Measurements from ENCODE around the gene NSMF. TPM values are rescaled to one million over a fixed set of nuclear protein-coding genes. Genes with fewer than 3 reads are reported as not detected.
A peak's percentile ranks its signal among the peaks of the same experiment; 100 is the strongest.

The NSMF gene
- total RNA-seq, 1 donor = 22.4 TPM

- no peaks in the 10 kb centered on the region for H3K27me3 ChIP-seq (ENCODE audit: insufficient read depth, low read length)
Measured at GRCh38 chr9:137461663-137462395, 2.7 kb upstream of the NSMF start.

GRCh38 chr9:137461316-137461662, 2.2 kb upstream of the NSMF start:
- H2AFZ ChIP-seq (ENCODE audit: low read length) = no peak overlapping the region
- no peak for TF ChIP-seq CTCF (IDR thresholded peaks at IDR 0.05; ENCODE audit: extremely low read depth, low read depth, low read length)
- H3K79me2 ChIP-seq (ENCODE audit: insufficient read depth, low read length) = peaks cover 11% of the 10 kb centered on the region

More at GRCh38 chr9:137461663-137462395, 2.7 kb upstream of the NSMF start:
- Histone ChIP-seq H3K4me1 (ENCODE audit: insufficient read depth, low read length) (peaks cover 20% of the 10 kb centered on the region), H3K4me2 (ENCODE audit: insufficient read depth, low read length) (no peak overlapping the region), H3K36me3 (ENCODE audit: insufficient read depth, low read length) (peaks cover 5% of the 10 kb centered on the region), H3K79me2 (ENCODE audit: insufficient read depth, low read length) (peaks cover 11% of the 10 kb centered on the region), H4K20me1 (ENCODE audit: insufficient read depth, low read length) (peaks cover 12% of the 10 kb centered on the region), H3K27ac (ENCODE audit: low read depth, low read length) (no peak overlapping the region), H3K4me3 (ENCODE audit: insufficient read depth, low read length) (no peak overlapping the region), H2AFZ (ENCODE audit: low read length) (no peak overlapping the region), H3K9me3 (ENCODE audit: low read depth, low read length) (no peaks in the 10 kb centered on the region)
- no peak for TF ChIP-seq CTCF (IDR thresholded peaks at IDR 0.05; ENCODE audit: extremely low read depth, low read depth, low read length)
- DNase-seq (ENCODE audit: insufficient read length, low spot score, missing footprints) = peak; percentile 94

GRCh38 chr9:137460363-137461315, 1.5 kb upstream of the NSMF start:
- peaks cover 6% of the 10 kb centered on the region for H3K36me3 ChIP-seq (ENCODE audit: insufficient read depth, low read length)
- no peak overlapping the region for H3K4me2 ChIP-seq (ENCODE audit: insufficient read depth, low read length)
- no peak overlapping the region for H2AFZ ChIP-seq (ENCODE audit: low read length)
- H3K27me3 ChIP-seq (ENCODE audit: insufficient read depth, low read length) = no peaks in the 10 kb centered on the region
- no peak overlapping the region for H3K27ac ChIP-seq (ENCODE audit: low read depth, low read length)
- no peak for TF ChIP-seq CTCF (IDR thresholded peaks at IDR 0.05; ENCODE audit: extremely low read depth, low read depth, low read length)
- no peaks in the 10 kb centered on the region for H3K9me3 ChIP-seq (ENCODE audit: low read depth, low read length)
- peaks cover 16% of the 10 kb centered on the region for H4K20me1 ChIP-seq (ENCODE audit: insufficient read depth, low read length)
- no peak overlapping the region for H3K4me3 ChIP-seq (ENCODE audit: insufficient read depth, low read length)
- peak; percentile 87 for DNase-seq (ENCODE audit: insufficient read length, low spot score, missing footprints)
- H3K4me1 ChIP-seq (ENCODE audit: insufficient read depth, low read length) = peaks cover 31% of the 10 kb centered on the region
- peaks cover 11% of the 10 kb centered on the region for H3K79me2 ChIP-seq (ENCODE audit: insufficient read depth, low read length)

More at GRCh38 chr9:137461316-137461662, 2.2 kb upstream of the NSMF start:
- Histone ChIP-seq H3K4me3 (ENCODE audit: insufficient read depth, low read length) (no peak overlapping the region), H3K4me2 (ENCODE audit: insufficient read depth, low read length) (no peak overlapping the region), H4K20me1 (ENCODE audit: insufficient read depth, low read length) (peaks cover 15% of the 10 kb centered on the region), H3K9me3 (ENCODE audit: low read depth, low read length) (no peaks in the 10 kb centered on the region), H3K36me3 (ENCODE audit: insufficient read depth, low read length) (peaks cover 6% of the 10 kb centered on the region), H3K27ac (ENCODE audit: low read depth, low read length) (no peak overlapping the region), H3K4me1 (ENCODE audit: insufficient read depth, low read length) (peaks cover 25% of the 10 kb centered on the region), H3K27me3 (ENCODE audit: insufficient read depth, low read length) (no peaks in the 10 kb centered on the region)
- peak; percentile 83 for DNase-seq (ENCODE audit: insufficient read length, low spot score, missing footprints)
